HG02885 (cell line): ENCODE results near the gene SLC19A1.

Experiments used
- ATAC-seq: cut with Tn5 transposase; IDR thresholded peaks from one replicate; pipeline ENCODE4 v1.9.1; 2021; ENCODE audit warnings: mild to moderate bottlenecking; ENCODE audit not compliant: unreplicated experiment, poor library complexity

SLC19A1 gene

DNA sequence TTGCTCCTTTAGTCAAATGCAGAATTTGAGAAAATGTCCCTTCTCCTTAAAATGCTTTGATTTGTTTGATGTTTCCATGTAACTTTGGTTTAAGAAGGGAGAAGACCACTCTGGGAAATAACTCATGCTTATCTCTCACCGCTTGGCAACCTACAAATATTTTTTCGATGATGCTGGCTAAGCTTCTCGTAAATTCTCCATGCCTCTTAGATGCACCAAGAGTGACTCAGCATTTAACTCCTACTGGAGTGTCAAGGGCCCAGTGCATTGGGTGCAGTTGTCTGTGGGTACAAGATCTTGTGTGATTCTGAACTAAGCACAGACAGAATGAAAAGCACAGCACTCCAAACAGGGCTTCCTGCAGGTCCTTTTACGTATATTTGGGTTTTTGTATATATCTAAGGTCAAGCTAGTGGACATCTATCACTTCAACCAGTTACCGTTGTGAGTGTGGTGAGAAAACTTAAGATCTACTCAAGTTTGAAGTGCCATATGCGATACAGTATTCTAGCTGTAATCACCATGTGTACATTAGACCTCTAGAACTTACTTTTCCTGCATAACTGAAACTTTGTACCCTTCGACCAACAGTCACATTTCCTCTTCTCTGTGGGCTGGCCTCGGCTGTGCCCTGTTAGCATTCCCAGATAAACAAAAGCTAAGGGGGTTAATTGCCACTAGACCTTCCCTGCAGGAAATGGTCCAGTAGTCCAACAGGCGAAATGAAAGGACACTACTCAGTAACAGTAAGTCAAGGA lies 81.5 kb downstream of the SLC19A1 start:
- no peak for ATAC-seq

DNA sequence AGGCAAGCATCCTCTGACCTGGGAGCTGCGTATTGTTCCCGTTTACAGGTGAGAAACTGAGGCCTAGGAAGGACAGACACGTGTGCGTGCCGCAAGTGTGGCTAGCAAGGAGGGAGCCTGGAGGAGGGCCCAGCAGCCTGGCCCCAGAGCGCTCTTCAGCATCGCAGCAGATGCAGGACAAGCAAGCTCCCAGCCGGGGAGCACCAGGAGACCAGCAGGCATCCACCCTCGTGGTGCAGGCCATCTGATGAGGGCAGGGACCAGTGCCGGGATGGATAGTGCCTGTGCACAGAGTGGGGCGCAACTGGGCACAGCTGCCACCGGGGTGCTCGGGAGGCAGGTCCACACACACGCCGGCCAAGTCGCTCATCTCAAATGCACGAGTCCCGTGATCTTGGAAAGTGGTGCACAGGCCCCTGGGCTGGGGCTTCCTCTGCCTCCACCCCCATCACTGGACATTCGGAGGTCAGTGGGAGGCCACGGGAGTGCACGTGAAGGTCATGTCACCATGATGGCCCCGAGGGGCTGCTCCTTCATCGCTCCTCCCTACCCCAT lies 82.2 kb downstream of the SLC19A1 start:
- no peak for ATAC-seq

DNA sequence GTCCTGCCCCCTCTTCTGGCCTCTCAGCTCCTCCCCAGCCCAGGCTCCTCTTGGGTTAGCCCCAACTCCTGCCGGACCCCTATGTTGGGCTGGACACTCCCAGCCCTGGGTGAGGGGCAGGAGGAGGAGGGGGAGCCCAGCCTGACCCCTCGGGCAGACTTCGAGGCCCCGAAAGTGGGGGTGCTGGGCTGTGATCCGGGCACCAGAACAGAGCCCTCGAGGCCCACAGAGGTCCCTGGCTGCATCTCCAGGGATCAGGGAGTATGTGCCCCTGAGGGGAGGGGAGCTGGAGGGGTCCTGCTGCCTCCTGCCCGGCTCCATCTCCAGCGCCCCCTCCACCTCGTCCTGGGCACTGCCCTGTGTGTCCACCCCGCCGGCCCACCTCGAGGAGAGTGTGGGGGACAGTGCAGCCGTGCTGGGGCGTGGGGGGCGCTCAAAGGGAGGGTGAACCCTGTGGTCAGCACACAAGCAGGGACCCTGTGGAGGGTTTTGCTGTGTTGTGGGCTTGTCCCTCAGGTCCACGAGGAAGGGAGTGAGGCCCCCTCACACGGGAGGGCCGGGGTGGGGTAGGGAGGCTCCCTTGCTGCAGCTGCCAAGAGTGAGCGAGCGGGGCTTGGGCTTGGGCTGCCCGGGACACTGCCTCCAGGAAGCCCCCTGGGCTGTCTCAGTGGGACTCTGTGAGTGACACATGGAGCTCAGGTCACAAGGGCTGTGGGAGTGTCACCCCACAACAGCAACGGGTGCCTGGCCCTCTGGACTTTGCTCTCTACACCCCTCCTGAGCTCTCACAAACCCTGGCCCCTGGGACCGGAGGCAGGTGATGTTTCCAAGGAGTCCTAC lies 82.8 kb downstream of the SLC19A1 start:
- ATAC-seq: no peak

DNA sequence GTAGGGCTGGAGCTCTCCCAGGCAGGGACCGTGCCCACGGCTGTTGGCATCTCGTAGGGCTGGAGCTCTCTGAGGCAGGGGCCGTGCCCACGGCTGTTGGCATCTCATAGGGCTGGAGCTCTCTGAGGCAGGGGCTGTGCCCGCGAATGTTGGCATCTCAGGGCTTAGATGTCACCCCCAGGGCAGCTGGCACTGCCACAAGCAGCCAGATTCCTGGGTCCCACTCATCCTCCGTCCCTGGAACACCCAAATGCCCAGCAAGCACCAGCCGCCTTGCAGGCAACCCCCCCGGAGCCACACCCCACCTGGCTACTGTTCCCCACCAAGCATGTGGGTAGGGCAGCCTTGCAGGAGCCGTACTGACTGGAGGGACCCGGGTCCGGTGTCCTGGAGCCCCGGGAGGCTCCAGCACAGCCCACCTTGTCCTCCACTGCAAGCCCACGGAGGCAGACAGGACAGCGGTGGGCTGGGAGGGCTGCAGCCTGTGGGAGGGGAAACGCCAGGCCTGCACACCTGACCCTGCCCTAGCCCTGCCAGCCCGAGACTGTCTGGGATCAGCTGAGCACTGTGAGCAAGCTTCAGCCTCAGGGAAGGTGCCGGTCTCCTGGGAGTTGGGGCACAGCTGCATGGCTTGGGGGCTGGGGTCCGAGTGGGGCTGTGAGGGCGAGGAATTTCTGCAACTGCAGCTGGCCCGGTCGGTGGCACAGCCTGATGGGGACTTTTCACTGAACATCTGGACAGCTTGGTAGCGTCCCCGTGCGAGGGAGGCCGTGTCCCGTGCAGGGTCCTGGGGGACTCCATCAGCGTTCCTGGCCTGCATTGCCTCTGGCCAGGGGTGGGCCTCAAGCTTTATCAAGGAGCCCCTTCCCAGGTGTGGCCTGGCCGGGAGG lies 83.7 kb downstream of the SLC19A1 start:
- no peak for ATAC-seq

DNA sequence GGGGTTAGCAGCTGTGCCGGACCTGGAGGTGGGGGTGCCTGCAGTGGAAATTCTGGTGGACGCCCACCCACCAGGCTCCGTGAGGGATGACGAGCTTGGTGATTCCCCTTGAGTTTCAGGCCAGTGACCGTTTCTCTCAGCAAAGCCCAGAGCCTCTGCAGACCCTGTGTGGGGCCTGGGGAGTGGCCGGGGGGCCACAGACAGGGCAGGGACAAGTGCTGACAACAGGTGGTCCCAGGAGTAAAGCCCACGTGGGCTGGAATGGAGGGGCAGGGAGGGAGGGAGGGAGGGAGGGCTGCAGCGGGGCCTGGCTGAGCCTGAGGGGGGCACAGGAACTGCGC lies 84.4 kb downstream of the SLC19A1 start:
- ATAC-seq: no peak

DNA sequence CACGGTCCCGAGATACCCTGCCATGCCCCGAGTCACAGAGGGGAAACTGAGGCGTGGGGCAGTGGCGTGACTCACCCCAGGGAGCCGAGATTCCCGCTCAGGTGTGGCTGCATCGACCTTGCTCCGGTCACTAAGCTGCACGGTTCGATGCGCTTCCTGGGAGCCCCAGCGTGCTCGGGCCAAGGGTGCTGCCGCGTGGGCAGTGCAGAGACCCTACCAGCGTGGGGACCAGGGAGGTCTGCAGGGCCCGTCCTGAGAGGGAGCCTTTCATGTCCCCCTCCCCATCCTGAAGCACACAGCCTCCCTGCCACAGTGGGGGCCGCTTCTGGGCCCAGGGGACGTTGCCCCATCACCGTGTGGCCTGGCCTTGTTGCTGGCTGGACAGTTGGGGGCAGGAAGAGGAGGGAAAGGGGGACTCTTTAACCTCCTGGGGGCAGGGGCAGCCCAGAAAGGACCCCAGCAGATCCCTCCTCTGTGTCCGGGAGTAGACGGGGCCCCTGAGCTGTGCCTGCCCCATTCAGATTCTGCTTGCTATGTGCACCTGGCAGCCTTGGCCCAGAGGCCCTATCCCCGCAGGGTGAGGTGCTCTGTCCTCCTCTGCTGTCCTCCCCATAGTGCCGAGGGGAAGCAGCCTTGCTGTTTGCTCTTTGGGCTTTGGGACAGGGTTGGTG lies 84.9 kb downstream of the SLC19A1 start:
- ATAC-seq: no peak

DNA sequence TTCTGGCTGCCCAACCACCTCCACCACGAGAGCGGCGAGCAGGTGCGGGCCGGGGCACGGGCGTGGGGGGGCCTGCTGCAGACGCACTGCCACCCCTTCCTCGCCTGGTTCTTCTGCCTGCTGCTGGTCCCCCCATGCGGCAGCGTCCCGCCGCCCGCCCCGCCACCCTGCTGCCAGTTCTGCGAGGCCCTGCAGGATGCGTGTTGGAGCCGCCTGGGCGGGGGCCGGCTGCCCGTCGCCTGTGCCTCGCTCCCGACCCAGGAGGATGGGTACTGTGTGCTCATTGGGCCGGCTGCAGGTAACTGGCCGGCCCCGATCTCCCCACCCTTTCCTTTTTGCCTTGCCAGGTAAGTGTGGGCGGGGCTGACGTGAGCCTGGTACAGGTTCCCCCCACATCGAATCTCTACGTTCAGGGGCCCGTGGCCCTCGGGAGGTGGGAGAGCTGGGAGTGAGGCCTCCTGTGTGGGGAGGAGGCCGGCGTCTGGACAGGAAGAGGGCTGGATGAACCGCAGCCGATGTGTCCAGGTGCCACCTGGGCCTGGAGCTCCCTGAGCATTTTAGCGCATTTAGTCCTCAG lies 85.6 kb downstream of the SLC19A1 start:
- no peak for ATAC-seq

DNA sequence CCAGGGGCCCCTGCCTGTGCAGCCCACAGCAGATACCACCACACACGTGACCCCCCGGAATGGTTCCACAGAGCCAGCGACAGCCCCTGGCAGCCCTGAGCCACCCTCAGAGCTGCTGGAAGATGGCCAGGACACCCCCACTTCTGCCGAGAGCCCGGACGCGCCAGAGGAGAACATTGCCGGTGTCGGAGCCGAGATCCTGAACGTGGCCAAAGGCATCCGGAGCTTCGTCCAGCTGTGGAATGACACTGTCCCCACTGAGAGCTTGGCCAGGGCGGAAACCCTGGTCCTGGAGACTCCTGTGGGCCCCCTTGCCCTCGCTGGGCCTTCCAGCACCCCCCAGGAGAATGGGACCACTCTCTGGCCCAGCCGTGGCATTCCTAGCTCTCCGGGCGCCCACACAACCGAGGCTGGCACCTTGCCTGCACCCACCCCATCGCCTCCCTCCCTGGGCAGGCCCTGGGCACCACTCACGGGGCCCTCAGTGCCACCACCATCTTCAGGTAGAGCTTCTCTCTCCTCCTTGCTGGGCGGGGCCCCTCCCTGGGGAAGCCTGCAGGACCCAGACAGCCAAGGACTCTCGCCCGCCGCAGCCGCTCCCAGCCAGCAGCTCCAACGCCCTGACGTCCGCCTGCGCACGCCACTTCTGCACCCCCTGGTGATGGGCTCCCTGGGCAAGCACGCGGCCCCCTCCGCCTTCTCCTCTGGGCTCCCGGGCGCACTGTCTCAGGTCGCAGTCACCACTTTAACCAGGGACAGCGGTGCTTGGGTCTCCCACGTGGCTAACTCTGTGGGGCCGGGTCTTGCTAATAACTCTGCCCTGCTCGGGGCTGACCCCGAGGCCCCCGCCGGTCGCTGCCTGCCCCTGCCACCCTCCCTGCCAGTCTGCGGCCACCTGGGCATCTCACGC lies 86.3 kb downstream of the SLC19A1 start:
- no peak for ATAC-seq

DNA sequence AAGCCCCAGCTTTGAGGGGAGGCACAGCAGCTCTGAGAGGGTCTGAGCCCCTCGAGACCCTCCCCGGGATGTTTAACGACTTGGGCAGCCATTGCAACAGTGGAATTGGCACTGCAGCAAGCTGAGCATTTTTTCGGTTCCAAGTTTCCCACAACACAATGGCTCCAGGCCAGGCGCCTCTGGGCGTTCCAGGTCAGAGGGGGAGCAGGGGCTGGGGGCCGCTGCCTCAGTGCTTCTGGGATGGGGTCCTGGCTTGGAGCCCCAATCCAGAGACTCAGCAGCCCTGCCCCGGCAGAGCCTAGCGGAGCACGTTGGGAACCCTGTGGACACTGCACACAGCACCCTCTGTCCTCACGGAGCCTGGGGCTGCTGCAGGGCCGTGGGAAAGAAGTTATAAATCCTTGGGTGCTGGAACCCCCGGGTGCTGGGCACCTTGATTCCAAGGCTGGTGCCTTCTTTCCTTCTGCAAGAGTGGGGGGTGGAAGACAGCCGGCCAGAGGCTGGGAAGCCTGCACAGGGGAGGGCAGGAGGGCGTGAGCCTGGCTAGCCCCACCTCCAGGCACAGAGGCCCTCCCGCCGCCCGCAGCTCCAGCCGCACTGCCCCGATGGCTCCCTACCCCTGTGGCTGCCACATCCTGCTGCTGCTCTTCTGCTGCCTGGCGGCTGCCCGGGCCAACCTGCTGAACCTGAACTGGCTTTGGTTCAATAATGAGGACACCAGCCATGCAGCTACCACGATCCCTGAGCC lies 87.1 kb downstream of the SLC19A1 start:
- no peak for ATAC-seq

DNA sequence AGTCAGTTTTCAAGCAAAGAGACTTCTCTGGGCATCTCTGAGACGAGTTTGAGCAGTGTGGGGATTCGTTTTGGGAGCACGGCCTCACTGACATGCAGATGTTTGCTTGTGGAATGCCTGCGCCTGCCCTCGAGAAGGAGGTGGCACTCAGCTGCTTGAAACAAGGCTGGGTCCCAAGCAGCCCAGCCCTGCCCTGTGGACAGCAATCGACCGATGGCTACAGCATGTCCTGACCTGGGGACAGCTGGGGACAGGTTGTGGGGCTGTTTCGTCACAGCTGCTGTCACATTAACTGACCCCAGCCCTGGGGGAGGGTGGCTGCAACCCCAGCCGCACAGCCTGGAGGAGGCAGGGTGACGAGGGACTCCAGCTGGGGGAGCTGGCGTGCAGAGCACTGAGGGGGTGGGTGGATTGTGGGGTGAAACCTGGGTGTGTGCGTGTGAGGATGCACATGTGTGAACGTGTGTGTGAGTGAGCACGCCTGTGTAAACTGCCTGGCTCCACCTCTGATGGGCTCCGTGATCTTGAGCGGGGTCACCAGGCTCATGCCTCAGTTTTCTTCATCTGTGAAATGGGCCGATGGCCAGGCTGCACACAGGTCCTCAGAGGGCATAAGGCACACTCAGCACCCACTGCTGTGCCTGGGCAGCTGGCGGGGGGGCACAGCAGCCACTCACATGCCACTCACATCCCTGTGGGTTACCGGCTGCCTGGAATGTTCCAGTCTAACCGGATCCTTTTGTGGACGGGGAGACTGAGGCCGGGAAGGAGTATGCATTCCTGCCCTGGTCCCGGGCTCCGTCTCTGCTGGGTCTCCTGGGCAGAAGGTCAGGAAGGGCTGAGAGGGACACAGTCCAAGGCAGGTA lies 87.9 kb downstream of the SLC19A1 start:
- no peak for ATAC-seq

DNA sequence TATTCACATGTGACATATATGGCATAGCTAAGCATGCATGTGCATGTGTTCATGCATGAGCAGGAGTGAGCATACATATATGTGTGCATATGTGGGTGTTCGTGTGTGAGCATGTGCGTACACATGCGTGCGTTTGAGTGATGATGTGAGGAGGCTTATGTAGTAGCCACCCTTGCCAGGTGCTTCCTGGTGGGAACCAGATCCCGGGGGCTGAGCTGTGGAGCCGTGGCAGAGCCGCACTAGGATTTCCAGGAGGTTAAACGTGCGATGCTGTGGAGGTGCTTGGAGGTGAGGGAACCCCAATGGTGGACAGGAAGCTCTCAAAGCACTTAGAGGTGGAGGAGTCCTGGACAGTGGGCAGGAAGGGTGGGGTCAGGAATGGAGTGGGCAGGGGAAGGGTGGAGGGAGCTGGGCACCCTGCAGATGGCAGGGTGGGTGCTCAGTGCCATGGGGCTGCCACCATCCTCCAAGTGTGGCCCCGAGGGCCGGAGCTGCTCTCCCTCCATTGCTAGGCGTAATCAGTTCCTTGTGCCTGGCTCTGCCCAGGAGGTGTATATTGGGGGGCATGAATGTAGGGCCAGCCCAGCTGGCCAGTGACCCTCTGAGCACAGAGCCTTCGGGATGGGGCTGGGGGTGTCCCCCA lies 88.8 kb downstream of the SLC19A1 start:
- no peak for ATAC-seq

DNA sequence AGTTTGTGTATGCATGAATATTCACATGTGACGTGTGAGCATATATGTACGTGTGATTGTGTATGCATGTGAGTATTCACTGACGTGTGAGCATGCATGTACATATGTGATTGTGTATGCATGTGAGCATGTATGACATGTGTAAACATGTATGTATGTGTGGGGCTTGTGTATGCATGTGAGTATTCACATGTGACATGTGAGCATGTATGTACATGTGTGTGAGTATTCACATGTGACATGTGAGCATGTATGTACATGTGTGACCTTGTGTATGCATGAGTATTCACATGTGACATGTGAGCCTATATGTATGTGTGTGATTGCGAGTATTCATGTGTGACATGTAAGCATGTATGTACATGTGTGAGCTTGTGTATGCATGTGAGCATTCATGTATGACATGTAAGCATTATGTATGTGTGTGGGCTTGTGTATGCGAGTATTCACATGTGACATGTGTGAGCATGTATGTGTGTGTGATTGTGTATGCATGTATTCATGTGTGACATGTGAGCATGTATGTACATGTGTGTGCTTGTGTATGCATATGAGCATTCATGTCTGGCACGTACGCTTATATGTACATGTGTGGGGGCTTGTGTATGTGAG lies 89.4 kb downstream of the SLC19A1 start:
- ATAC-seq: no peak

DNA sequence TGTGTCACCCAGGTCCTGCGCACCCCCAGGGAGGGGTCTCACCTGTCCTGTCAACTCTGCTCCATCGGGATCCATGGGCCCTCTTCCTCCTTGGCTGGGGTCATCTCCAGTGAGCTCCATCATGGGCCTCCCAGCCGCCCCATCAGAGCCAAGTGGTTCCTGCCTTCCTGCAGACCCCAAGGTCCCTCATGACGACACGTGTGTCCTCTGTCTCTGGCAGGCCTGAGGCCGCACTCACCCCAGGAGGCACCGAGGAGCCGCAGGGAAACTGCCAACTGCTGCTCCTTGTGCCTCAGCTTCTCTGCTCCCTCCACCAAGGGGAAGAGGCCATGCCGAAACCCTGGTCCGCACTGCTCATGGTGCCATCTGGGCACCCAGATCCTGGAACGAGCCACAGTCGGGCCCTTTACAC lies 90.5 kb downstream of the SLC19A1 start:
- ATAC-seq: no peak

DNA sequence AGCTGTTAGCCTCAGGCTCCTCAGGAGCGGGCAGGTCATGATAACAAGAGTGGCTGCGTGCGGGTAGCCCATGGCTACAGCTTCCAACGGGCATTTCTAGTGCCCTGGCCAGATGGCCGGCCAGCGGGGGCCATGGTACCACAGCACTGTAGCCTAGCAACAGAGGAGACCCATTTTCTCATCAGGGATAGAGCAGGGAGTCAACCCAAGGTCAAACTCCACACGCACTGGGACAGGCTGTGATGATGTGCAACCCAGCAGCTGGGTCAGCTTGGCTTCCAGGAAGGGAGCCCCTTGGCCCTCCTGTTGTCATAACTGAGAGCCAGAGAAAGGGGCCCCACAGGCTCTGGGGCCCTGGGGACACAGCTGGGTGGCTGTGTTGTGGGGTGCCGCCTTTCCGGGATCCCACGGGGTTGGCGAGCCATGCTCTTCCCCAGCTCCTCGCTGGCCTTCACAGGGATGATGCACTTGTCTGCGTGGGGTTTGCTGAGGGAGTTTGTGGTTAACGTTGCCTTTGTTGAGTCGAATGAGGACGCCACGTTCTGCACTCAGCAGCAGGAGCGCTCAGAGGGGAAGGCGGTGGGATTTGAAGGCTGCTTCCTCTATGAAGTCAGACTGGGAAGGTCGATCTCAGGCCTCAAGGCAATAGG lies 91.0 kb downstream of the SLC19A1 start:
- ATAC-seq: no peak

DNA sequence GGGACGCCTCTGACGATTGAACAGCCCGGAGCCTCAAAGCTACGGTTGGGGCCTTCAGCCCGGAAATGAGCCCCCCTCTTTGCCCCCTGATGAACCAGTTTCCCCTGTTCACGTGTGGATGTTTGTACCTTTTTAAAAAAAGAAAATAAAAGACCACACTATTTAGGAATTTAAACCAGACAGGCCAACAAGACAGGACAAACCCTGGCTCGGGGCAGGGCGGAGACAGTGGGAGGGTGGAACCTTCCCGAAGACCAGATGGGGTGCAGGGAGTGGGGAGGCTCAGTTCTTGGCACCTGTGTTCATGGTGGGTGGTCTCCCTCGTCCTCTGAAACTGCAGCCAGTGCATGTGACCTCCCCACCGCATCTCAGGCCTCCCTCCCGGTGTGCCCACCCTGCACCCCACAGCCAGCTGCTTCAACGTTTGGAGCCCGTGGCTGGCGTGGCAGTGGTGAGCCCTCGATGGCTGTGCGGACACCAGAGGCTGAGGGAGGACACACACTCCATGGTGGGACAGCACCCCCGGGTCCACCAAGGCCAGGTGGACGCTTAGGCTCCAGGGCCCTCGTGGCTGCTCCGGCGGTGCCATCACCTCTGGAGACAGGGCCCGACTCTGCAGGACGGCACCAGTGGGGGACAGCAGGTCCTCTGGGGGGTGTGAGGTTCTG lies 91.7 kb downstream of the SLC19A1 start:
- ATAC-seq: no peak
